Testis (tissue), 2 donors: Measurements from ENCODE around the gene LMO2.

Experiments
- CTCF ChIP-seq, 3 experiments: fragments of 450-650 bp in 2 of 3; fragments of 200-600 bp in 1 of 3; sonication (generic) in 1 of 3; IDR thresholded peaks; one replicate each; pipeline ENCODE4 v1.5.1; 2016 to 2019; ENCODE audit warnings: antibody characterized with exemption in 3 of 3, mild to moderate bottlenecking in 2 of 3, moderate library complexity in 1 of 3
- POLR2A ChIP-seq: fragments of 450-650 bp; IDR thresholded peaks from one replicate; pipeline ENCODE4 v1.6.1; 2017; ENCODE audit warnings: antibody characterized with exemption, mild to moderate bottlenecking, moderate library complexity

GRCh38 chr11:33847251-33847650 is 44.6 kb downstream of the LMO2 start:
- TF ChIP-seq POLR2A (no peak), CTCF (IDR thresholded peaks at IDR 0.05) (no peak)
